GM12872 (cell line): Measurements from ENCODE around the gene OR6C65.

Experiments used
- CTCF ChIP-seq: IDR thresholded peaks from 3 replicates; pipeline ENCODE4 v1.5.1; 2011; ENCODE audit warnings: low read depth, mild to moderate bottlenecking, low read length, moderate library complexity; ENCODE audit not compliant: insufficient read depth

Gene OR6C65

DNA sequence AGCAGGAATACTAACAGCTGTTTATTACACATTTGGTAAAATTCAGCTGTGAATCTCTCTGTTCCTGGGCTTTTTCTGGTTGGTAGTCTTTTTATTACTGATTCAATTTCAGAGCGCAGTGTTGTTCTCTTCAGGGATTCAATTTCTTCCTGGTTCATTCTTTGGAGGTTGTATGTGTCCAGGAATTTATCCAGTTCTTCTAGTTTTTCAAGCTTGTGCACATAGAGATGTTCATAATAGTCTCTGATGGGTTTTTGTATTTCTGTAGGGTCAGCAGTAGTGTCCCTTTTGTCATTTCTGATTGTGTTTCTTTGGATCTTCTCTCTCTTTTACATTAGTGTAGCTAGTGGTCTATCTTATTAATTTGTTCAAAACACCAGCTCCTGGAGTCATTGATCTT lies 16.6 kb downstream of the OR6C65 start:
- TF ChIP-seq CTCF: no peak

DNA sequence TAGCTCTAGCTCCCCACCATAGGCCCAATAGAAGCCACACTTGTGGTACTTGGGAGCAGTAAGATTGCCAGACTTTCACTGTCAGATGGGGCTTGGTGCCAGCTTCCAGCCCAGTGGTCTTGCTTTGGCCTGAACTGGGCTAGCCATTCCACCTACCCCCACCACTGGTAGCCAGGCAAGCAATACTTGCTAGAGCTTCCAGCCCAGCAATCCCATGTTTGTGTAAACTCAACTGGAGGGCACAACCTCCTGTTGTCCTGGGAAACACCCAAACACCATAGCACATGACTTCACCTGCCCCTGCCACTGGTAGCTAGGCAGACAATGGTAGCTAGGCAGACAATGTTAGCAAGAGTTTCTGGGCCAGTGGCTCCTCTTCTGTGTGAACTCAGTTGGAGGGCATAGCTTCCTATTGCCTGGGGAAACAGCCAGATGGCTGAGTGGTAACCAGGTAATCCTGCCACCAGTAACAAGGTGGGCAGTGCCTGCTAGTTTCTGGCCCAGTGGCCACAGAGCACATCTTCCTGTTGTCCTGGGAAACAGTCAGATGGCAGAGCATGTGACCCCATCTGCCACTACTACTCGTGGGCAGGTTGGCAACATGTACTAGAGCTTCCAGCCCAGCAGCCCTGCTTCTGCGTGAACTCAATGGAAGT lies 20.1 kb downstream of the OR6C65 start:
- TF ChIP-seq CTCF: no peak

DNA sequence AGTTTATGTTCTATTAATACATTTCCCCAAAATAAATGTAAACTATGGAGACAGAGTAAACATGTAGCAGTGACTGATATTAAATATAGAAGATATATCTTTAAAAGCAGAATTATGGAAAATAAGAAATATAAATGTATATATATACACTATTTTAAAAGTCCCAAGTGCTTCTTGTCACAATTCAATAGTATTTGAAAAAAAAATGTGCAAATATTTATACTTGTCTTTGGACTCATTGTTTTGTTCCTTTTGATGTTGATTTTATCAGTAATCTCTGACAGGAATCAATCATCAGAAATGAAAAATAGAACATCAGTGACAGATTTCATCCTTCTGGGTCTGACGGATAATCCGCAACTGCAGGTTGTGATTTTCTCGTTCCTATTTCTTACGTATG lies 25.6 kb downstream of the OR6C65 start, which contains the start of gene OR6C76:
TSS of gene OR6C76 (plus strand) at position 301 of the 400 bp plus-strand sequence. CDS start at position 301, 0 bp downstream.
- TF ChIP-seq CTCF: no peak

DNA sequence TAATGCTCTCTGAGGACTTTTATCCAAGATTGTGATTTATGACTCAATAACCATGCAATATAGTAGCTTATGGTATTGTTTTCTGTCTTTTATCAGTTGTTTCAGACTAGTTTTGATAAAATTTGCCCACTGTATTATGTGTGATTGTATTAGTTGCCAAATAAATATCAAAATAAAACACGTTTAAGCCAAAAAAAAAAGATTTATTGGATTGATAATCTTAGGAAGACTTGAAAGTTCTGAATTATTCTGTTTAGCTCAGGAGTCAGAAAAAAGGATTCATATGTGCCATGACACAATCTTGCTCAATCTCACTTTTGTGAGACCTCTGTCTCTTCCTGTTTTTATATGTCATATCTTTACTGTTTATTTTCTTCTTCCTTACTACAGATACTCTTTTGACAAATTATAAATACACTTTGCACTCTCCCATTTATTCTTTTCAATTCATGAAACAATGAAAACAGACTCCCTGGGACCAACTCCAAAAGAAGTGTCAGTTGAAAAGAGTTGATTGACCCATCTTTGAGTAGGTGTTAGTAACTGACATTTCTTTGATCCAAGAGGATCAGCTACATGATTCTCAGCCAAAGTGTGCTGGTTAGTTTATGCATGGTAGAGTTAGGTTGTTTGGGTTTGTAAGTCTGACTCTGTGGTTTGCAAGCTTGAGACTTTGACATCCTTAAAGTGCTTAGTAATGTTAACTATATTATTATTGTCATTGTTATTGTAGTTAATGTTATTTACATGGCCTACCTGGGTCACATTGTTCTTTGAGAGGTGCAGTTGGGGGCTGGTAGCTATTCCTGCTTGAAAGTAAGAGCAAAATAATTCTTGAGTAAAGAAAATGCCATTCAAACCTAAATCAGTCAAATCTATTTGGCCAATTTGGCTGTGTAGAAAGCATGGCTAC lies 28.3 kb downstream of the OR6C65 start:
- no peak for TF ChIP-seq CTCF

- TF ChIP-seq CTCF: no peak
Observed at GRCh38 chr12:55443776-55444175, 43.4 kb downstream of the OR6C65 start, which contains the start of gene OR6C2. Gene OR6C2, plus strand, starts transcription at chr12:55444076. Its CDS starts 8,138 bp downstream, at chr12:55452214.

GRCh38 chr12:55445357-55445756 lies 45.0 kb downstream of the OR6C65 start:
- no peak for TF ChIP-seq CTCF

- TF ChIP-seq CTCF: no peak
Observed at GRCh38 chr12:55446326-55446725, 46.0 kb downstream of the OR6C65 start.
